ENCODE data around the gene HS6ST3. TPM values are rescaled to one million over a fixed set of nuclear protein-coding genes. Genes with fewer than 3 reads are reported as not detected.

Gene HS6ST3
- total RNA-seq, 2 experiments from 2014 or later: not detected

DNA sequence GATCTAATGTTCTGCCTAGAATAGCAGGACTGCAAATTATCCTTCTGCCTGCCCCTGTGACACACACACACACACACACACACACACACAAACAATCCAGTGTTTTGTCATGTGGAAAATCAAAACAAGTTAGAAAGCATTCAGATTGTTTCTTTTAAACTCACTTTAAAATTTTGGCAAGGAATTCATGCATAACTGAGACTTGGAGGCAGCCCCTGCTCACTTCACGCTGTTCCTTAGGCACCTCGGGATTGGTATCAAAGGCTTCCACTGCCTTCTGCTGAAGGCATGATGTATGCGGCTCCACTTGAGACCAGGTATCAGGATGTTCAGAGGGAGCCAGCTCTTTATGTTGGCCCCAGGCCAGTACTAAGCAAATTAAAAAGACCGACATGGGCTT lies 745.6 kb downstream of the HS6ST3 start:
- ChIA-PET CTCF (no interaction called here), POLR2A (interaction anchor here (0.7 kb wide), 1 partner anchor 107 kb away, joined by 3 read pairs; no protein-coding TSS in a partner anchor)
- H3K27me3 Mint-ChIP-seq (ENCODE audit: low read depth): no peaks in the 10 kb centered on the region
- no peak overlapping the region for H3K4me3 Mint-ChIP-seq
- H3K9me3 Mint-ChIP-seq (ENCODE audit: insufficient read depth): no peaks in the 10 kb centered on the region
- no peak for ATAC-seq
- DNase-seq: no peak
- no peaks in the 10 kb centered on the region for H3K36me3 Mint-ChIP-seq (ENCODE audit: low read depth)
- H3K4me1 Mint-ChIP-seq (ENCODE audit: low read depth): no peaks in the 10 kb centered on the region
- no peak overlapping the region for H3K27ac Mint-ChIP-seq

DNA sequence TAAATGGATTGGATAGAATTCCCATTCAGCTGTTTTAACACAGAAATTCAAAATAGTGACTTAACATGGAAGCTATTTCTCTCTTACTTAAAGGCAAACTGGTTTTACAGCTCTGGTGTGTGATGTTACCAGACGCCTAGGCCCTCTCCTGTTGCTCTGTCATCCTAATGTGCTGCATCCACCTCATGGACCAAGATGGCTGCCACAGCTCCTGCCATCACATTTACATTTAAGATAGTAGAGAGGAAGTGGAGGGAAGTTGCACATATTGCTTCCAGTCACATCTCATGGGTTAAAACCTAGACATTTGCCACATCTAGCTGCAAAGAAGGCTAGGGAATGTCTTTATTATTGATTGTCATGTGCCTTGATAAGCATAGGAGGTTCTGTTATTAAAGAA lies 746.8 kb downstream of the HS6ST3 start:
- Mint-ChIP-seq H3K27ac (no peak overlapping the region), H3K36me3 (ENCODE audit: low read depth) (no peaks in the 10 kb centered on the region), H3K4me1 (ENCODE audit: low read depth) (no peaks in the 10 kb centered on the region), H3K4me3 (no peak overlapping the region), H3K27me3 (ENCODE audit: low read depth) (no peaks in the 10 kb centered on the region), H3K9me3 (ENCODE audit: insufficient read depth) (no peaks in the 10 kb centered on the region)
- POLR2A ChIA-PET: no interaction called here
- CTCF ChIA-PET: no interaction called here
- ATAC-seq (no peak), DNase-seq (no peak)

DNA sequence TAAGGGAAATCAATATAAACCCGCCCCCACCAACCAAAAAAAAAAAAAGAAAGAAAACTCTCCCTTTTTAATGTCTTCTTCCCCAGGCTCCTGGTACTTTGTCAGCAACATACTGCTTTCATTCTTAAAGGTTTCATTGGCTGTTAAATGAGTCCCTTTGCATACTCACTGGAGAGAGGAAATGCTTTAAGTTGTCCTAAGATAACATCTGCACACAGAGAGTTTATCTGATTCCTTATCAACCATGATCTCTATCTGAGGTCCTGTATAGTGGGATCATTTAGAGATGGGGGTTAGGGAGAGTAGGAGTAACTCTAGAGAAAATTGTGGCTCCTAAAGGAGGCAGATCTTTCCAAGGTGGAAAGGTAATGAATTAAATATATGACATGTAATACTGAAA lies 747.9 kb downstream of the HS6ST3 start:
- no peak overlapping the region for H3K27ac Mint-ChIP-seq
- CTCF ChIA-PET: no interaction called here
- H3K4me3 Mint-ChIP-seq: no peak overlapping the region
- POLR2A ChIA-PET: no interaction called here
- ATAC-seq (no peak), DNase-seq (no peak)
- no peaks in the 10 kb centered on the region for H3K4me1 Mint-ChIP-seq (ENCODE audit: low read depth)
- no peaks in the 10 kb centered on the region for H3K9me3 Mint-ChIP-seq (ENCODE audit: insufficient read depth)
- no peaks in the 10 kb centered on the region for H3K27me3 Mint-ChIP-seq (ENCODE audit: low read depth)
- H3K36me3 Mint-ChIP-seq (ENCODE audit: low read depth): no peaks in the 10 kb centered on the region

DNA sequence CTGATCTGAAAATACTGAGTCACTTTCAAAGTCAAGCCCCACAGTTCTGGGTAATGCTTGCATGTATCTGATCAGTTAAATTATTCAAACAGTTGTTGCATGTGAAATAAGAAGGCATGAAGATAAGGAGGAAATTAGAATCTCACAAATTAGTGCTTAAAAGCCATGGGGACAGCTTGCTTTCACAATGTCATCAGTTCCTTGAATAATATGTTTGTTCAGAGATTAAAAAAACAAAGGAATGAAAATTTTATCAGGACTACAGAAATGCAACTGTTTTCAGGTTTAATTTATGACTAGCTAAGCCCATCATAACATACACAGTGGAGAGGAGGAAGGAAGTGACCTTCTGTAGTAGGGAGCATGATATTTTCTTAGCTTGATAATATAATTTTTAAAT lies 754.3 kb downstream of the HS6ST3 start:
- no peak overlapping the region for H3K4me3 Mint-ChIP-seq
- no peak overlapping the region for H3K27ac Mint-ChIP-seq
- POLR2A ChIA-PET: no interaction called here
- DNase-seq (no peak), ATAC-seq (no peak)
- CTCF ChIA-PET: no interaction called here
- no peaks in the 10 kb centered on the region for H3K4me1 Mint-ChIP-seq (ENCODE audit: low read depth)
- no peaks in the 10 kb centered on the region for H3K27me3 Mint-ChIP-seq (ENCODE audit: low read depth)
- H3K36me3 Mint-ChIP-seq (ENCODE audit: low read depth): no peaks in the 10 kb centered on the region
- no peaks in the 10 kb centered on the region for H3K9me3 Mint-ChIP-seq (ENCODE audit: insufficient read depth)

DNA sequence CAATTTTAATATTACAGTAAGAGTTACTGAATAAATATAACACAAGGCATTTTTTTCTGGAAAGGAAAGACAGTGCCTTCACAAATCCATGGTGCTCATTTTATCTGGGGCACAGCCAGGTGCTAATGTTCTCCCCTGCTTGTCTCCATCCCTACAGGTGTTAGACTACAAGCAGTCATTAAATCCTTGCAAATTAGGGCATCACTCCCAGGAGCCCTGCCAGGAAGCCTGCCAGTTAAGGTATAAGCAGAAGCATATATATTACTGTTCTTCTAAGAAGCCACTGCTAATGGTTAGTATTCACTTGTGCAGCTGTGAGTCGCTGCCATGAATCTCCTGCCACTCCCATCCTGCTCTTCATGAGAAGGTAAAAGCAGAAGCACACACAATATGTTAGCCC lies 754.7 kb downstream of the HS6ST3 start:
- Mint-ChIP-seq H3K27ac (no peak overlapping the region), H3K9me3 (ENCODE audit: insufficient read depth) (no peaks in the 10 kb centered on the region), H3K4me3 (no peak overlapping the region), H3K36me3 (ENCODE audit: low read depth) (no peaks in the 10 kb centered on the region), H3K4me1 (ENCODE audit: low read depth) (no peaks in the 10 kb centered on the region), H3K27me3 (ENCODE audit: low read depth) (no peaks in the 10 kb centered on the region)
- POLR2A ChIA-PET: no interaction called here
- ATAC-seq (no peak), DNase-seq (no peak)
- CTCF ChIA-PET: no interaction called here

DNA sequence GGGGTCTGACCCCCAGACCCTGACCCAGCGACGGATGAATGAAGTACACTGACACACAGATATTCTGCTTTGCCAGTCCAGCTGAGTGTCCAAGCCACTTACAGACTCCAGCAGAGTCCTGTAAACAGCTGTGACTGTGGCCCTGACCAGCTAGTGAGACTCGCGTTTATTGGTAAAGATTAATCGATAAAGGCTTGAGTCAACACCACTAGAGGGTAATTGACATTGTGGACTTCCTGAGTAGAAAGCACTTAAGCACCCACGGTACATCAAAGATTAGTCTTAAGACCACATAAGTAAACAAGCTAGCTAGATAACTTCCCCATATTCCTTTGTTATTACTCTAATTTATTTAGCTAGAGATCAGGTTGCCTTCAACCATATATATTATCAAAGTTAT lies 758.4 kb downstream of the HS6ST3 start:
- POLR2A ChIA-PET: no interaction called here
- Mint-ChIP-seq H3K9me3 (ENCODE audit: insufficient read depth) (no peaks in the 10 kb centered on the region), H3K4me3 (no peak overlapping the region), H3K36me3 (ENCODE audit: low read depth) (no peaks in the 10 kb centered on the region), H3K27me3 (ENCODE audit: low read depth) (no peaks in the 10 kb centered on the region), H3K4me1 (ENCODE audit: low read depth) (no peaks in the 10 kb centered on the region), H3K27ac (no peak overlapping the region)
- ATAC-seq: no peak
- CTCF ChIA-PET: no interaction called here
- no peak for DNase-seq

DNA sequence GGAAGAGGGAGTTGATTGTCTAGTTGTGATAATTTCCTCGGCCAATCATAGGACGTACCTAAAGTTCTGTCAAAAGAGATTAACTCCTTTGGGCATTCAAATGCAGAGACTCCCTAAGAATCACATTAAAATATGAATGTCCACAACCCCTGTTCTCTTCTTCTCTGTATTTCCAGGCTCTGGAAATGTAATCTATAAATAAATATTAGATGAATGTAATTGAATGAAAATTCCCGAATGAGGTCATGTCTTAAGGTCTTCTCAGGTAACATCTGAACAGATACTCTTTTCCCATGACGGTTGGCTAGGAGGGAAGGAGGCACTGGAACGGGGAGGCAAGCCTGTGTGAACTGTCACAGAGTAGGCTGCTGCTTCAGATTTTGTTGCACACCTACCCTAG lies 759.2 kb downstream of the HS6ST3 start:
- no peaks in the 10 kb centered on the region for H3K27me3 Mint-ChIP-seq (ENCODE audit: low read depth)
- no peaks in the 10 kb centered on the region for H3K9me3 Mint-ChIP-seq (ENCODE audit: insufficient read depth)
- H3K4me3 Mint-ChIP-seq: no peak overlapping the region
- H3K36me3 Mint-ChIP-seq (ENCODE audit: low read depth): no peaks in the 10 kb centered on the region
- no peaks in the 10 kb centered on the region for H3K4me1 Mint-ChIP-seq (ENCODE audit: low read depth)
- CTCF ChIA-PET: no interaction called here
- no peak for DNase-seq
- H3K27ac Mint-ChIP-seq: no peak overlapping the region
- no peak for ATAC-seq
- POLR2A ChIA-PET: no interaction called here

DNA sequence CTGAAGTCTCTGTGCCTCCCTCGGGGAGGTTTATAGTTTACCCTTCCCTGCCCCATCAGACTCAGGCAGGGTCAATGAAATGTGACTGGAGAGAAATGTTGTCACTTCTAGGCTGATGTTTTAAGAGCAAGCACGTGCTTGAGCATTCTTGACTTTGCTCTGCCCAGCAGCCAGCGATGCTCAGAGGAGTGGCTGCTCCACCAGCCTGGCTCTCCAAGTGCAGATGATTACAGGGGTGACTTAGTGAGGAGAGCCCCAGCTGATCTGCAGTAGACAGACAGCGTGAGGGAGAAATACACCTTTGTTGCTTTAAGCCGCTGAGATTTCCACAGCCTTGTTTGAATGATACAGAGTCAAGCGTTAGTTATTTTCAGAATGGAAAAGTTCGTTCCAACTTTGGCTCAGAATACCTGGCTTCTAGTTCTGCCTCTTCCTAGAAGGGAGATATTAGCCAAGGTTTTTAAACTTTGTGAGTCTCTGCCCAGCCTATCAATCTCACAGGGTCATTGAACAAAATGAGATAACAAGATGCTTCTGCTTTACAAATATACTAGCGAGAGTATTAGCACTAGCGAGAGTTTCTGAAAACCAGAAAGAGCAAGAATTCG lies 760.7 kb downstream of the HS6ST3 start:
- DNase-seq (no peak), ATAC-seq (no peak)
- Mint-ChIP-seq H3K36me3 (ENCODE audit: low read depth) (no peaks in the 10 kb centered on the region), H3K9me3 (ENCODE audit: insufficient read depth) (no peaks in the 10 kb centered on the region), H3K27me3 (ENCODE audit: low read depth) (no peaks in the 10 kb centered on the region), H3K27ac (no peak overlapping the region), H3K4me3 (no peak overlapping the region), H3K4me1 (ENCODE audit: low read depth) (no peaks in the 10 kb centered on the region)
- ChIA-PET CTCF (no interaction called here), POLR2A (no interaction called here)

DNA sequence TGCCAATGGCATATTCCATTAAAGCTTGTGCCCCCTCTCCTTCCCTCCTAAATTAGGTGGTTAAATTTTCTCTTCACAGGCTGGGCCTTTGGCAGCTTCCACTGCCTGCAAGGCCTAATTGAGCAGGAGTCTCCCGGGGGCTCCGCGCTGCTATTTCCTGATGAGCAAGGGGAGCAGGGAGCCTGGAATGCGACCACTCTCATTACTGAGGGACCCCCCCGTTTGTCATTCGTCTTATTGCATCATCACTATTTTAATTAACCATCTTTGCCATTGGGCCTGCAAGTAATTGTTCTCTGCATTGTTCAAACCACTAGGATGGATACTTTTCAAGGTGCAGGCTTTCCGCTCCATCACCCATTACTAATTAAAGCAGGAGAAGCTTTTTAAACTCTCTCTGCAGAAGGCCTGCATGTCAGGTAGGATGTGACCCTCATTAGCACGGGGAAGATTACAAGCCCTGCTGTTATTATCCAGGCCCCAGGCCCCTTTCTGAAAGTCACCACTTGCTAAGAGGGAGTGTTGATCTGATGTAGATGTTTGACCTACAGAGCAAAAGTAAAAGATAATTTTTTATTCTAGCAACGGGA lies 762.0 kb downstream of the HS6ST3 start:
- Mint-ChIP-seq H3K27me3 (ENCODE audit: low read depth) (no peaks in the 10 kb centered on the region), H3K4me1 (ENCODE audit: low read depth) (no peaks in the 10 kb centered on the region), H3K27ac (no peak overlapping the region), H3K9me3 (ENCODE audit: insufficient read depth) (no peaks in the 10 kb centered on the region), H3K36me3 (ENCODE audit: low read depth) (no peaks in the 10 kb centered on the region), H3K4me3 (no peak overlapping the region)
- DNase-seq (no peak), ATAC-seq (no peak)
- ChIA-PET POLR2A (no interaction called here), CTCF (no interaction called here)

DNA sequence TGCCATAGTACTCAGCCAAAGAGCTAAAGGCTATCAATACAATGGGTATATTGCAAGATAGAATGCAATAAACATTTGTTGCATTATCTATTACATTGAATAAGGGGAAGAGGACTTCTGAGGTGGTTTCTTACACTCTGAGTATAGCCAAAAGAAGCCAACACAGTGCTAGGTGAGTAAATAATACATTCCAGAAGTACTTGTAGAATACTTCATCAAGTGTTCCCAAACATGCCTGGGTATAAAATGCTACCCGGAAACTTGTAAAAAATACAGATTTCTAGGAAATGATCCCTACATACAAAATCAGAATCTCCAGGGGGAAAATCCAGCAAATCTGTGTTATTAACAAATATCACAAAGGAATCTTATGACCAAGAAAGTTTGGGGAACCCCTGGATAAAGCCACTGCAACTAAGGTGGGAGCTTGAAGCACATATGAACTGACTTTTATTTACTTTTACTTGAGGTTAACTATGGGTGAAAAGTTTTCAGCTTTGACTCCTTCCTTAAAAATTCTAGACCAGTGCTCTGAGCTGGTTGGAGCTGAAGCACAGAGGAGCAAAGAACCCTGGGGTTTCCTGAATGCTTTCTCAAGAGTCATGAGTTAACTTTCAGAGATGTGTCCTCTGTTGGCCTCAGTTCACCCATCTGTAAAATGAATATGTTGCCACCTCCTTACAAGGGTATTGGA lies 768.4 kb downstream of the HS6ST3 start:
- no peak for ATAC-seq
- no peaks in the 10 kb centered on the region for H3K9me3 Mint-ChIP-seq (ENCODE audit: insufficient read depth)
- no peaks in the 10 kb centered on the region for H3K4me1 Mint-ChIP-seq (ENCODE audit: low read depth)
- no peaks in the 10 kb centered on the region for H3K36me3 Mint-ChIP-seq (ENCODE audit: low read depth)
- no peak overlapping the region for H3K4me3 Mint-ChIP-seq
- no peak for DNase-seq
- POLR2A ChIA-PET: no interaction called here
- CTCF ChIA-PET: no interaction called here
- no peaks in the 10 kb centered on the region for H3K27me3 Mint-ChIP-seq (ENCODE audit: low read depth)
- H3K27ac Mint-ChIP-seq: no peak overlapping the region

DNA sequence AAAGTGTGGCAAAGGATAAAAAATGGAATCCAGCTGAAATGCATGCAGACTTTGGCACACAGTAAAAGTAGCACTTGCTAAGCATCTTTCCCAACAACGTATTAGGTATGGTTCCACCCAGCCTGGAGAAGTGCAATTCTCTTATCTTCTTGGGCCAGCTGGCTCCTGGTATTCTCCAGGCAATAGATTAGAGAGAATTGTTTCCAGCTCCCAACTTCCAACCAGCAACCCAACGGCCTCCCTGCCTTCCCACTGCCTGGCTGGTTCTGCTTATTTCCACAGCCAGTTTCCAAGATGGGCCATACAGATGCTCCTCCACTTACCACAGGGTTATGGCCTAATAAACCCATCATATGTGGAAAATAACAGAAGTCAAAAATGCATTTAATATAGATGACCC lies 771.0 kb downstream of the HS6ST3 start:
- ChIA-PET POLR2A (no interaction called here), CTCF (no interaction called here)
- no peaks in the 10 kb centered on the region for H3K4me1 Mint-ChIP-seq (ENCODE audit: low read depth)
- ATAC-seq (no peak), DNase-seq (no peak)
- no peaks in the 10 kb centered on the region for H3K27me3 Mint-ChIP-seq (ENCODE audit: low read depth)
- H3K9me3 Mint-ChIP-seq (ENCODE audit: insufficient read depth): peaks cover 5% of the 10 kb centered on the region
- H3K36me3 Mint-ChIP-seq (ENCODE audit: low read depth): no peaks in the 10 kb centered on the region
- H3K4me3 Mint-ChIP-seq: no peak overlapping the region
- no peak overlapping the region for H3K27ac Mint-ChIP-seq

DNA sequence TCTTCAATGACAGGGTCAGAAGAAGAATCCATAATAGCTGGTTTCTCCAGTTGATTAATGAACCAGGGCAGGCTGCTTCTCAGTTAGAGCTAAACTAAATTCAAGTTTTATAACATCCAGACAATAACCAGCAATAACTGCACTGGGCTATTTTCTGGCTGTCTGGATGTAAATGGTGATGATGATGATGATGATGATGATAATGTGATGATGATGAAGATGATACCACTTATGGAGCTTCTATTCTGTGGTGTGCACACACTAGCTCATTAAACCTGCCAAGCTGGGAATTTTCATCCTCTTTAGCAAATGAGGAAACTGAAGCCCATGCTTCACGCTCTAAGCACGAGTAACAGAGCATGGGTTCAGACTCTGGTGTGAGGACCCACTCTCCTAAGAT lies 772.2 kb downstream of the HS6ST3 start:
- Mint-ChIP-seq H3K36me3 (ENCODE audit: low read depth) (no peaks in the 10 kb centered on the region), H3K27me3 (ENCODE audit: low read depth) (no peaks in the 10 kb centered on the region), H3K4me1 (ENCODE audit: low read depth) (no peaks in the 10 kb centered on the region), H3K27ac (no peak overlapping the region), H3K4me3 (no peak overlapping the region), H3K9me3 (ENCODE audit: insufficient read depth) (peaks cover 5% of the 10 kb centered on the region)
- ChIA-PET CTCF (no interaction called here), POLR2A (no interaction called here)
- no peak for ATAC-seq
- DNase-seq: no peak

DNA sequence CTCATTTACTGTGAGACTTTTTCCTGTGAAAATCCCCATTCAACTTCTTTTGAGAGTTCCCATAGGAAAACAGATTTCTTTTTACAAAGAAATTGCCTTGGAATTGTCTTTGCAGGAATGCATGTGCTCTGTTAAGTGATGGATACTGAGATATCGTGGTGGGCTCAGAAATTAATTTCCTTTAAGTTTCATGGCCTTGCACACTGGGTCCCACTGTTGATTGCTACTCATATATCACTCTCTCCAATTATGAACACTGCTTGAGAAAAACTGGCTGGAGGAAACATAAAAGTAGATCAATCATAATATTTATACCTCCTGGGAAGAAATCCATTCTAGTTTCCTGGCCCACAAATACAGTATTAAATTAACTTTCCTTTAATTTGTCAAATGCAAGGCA lies 773.1 kb downstream of the HS6ST3 start:
- no peak overlapping the region for H3K4me3 Mint-ChIP-seq
- DNase-seq (no peak), ATAC-seq (no peak)
- H3K36me3 Mint-ChIP-seq (ENCODE audit: low read depth): no peaks in the 10 kb centered on the region
- H3K9me3 Mint-ChIP-seq (ENCODE audit: insufficient read depth): peaks cover 5% of the 10 kb centered on the region
- CTCF ChIA-PET: no interaction called here
- H3K4me1 Mint-ChIP-seq (ENCODE audit: low read depth): no peaks in the 10 kb centered on the region
- no peak overlapping the region for H3K27ac Mint-ChIP-seq
- POLR2A ChIA-PET: no interaction called here
- no peaks in the 10 kb centered on the region for H3K27me3 Mint-ChIP-seq (ENCODE audit: low read depth)

Data from activated CD8-positive, alpha-beta T cell treated with anti-CD3 and anti-CD28 coated beads, Interleukin-2, amount 10 ng/mL, durations not matched to agents 7 days and 5 days (primary cell).